Measurements from ENCODE around the gene FBXO47.

The FBXO47 gene

DNA sequence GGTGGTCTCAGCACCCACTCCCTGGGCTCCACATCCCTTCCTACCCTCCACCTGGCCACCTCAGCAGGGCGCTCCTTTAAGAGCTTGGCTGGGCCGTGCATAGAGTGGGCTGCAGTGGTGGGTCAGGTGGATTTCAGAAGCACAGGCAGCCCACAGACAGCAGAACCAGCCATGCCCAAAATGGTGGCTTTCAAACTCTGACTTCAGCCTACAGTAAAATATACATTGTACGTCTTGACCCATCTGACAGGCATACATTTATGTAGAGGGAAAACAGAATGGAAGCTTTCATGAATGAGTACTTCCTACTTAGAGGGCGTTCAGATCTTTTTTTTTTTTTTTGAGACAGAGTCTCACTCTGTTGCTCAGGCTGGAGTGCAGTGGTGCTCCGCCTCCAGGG is 67.8 kb downstream of the FBXO47 start:
- DNase-seq = no peak

DNA sequence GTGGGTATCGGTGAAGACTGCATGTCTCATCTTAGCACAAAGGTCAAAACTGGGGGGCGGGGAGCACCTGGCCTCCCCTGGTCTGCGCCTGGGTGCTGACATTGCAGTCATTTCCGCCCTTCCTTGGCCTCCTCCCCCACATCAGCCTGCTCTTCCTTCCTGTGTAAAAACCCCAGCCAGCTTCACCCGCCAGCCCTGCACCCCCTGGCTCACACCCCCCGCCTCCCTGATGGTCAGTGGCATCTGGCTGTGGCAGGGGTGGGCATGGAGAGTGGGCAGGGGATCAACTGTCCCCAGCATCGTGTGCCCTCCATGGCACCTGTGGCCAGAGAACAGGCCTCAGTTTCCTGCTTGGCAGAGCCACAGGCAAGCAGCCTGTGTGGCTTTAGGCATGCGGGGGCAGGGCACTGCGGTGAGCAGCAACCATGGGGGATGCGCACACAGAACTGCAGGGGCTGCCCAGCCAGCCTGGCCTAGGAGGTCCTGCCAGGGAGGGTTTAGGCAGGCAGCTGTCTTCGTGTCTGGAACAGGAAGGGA is 68.3 kb downstream of the FBXO47 start:
- no peak for DNase-seq

DNA sequence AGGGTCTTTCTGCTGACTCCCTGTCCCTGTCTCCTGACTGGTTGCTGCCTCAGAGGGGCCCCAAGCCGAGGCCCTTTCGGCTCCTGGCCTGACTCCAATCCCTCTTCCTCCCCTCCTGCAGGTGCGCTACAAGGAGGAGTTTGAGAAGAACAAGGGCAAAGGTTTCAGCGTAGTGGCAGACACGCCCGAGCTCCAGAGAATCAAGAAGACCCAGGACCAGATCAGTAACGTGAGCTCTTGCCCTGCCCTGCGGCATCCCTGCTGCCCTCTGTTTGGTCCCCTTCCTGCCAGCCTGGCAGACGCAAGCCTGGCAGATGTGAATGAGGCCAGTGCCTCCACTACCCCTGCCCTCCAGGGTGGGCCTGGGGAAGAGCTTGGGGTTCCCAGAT is 68.9 kb downstream of the FBXO47 start:
- no peak for DNase-seq

DNA sequence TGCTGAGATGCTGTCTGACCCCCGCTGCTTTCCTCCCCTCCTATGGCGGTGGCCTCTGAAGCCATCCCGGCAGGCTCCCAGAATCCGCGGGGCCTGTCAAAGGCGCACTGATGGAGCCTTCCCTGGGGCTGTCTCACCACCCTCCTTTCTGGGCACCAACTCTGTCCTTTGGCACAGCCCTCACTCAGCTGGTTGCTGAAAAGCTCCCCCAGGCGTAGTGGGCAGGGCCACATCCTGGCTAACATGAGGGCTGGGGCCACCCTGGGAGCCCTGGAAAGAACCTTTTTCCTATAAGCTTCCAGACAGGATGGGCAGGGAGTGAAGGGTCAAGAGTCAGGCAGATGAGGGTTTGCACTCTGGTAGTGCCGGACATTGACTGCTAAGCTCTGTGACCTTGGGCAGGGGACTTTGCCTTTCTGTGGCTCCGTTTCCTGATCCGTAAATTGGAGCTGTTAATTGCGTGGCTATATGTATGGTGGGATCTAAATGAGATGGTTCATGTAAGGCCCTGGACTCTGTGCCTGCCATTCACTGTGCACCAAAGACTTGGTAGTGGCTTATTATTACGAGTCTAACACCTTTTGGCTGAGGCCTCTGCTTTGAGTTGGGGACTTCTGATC is 69.4 kb downstream of the FBXO47 start:
- no peak for DNase-seq

DNA sequence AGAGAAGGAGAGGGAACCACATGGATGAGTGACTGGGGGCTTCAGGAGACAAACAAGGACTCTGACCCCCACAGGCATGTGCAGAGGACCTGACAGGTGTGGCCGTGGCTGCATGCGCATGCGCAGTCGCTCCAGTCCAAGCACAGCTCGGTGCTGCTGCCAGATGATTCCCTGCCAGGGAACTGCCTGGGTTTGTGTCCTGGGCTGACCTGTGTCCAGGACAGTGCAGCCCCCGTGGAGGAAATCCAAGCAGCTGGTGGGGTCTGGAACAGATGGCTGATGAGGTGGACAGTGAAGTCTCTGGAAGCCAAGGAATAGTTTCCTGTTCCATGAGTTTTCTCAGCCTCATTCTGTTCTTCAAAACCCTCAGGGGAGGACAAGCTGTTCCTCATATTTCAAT is 70.0 kb downstream of the FBXO47 start:
- peak; percentile 45 for DNase-seq

DNA sequence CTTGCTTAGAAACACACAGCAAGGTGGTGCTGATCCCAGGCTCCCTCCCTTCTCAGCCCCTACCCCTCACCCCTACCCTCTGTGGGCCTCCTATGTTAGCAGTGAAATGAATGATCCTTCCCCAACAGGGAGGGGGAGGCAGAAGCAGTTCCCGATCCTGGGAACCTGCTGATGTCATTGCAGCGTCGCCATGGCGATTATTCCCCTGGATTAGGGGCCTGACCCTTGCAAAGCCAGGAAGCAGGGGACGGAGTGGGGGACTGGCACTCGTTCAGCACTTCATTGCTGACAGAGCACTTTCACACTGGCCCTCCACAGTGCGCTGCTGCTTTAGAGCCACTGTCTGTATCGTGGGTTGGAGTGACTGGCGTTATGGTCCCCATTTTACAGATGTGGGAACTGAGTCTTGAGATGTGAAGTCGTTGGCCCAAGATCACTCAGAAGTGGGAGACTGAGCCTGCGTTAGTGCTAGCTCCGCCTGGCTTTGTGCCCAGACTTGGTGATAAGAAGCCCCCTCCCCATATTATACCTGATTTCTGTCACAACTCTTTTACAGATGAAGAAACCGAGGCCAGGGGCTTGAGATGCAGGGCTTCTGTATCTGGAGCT is 70.8 kb downstream of the FBXO47 start:
- no peak for DNase-seq

DNA sequence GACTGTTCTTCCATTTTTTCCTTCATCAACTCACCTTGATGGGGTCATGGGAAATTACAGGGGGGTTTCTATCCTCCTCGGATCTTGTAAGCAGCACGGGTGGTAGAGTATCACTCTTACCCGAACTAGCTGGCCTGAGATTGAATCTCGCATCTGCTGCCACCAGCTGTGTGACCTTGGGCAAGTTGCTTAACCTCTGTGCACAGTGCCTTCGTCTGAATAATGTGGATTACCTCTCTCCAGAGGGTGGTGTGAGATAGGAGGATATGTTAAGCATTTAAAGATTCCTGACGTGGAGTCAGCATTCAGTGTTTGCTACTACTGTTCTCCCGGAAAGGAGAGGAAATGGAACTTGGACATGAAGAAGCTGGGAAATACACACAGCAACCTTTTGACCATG is 72.9 kb downstream of the FBXO47 start:
- no peak for DNase-seq

DNA sequence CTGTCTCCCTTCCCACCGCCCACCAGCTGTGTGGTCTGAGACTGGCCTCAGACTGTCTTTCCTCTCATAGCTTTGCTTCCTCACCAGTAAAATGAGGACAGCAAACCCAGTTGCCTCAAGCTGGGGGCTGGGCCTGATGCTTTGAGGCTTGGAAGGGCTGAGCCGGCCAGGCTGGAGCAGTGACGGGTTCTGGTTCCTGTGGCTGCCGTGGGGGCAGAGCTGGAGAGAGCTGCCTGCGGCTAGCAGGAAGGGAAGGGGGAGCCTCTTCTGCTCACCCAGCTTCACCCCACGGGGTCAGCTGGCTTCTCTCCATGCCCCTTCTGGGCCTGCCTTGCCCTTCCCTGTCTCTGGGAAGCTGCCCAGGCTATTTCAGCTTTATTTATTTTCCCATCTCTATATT is 73.6 kb downstream of the FBXO47 start:
- DNase-seq = no peak

DNA sequence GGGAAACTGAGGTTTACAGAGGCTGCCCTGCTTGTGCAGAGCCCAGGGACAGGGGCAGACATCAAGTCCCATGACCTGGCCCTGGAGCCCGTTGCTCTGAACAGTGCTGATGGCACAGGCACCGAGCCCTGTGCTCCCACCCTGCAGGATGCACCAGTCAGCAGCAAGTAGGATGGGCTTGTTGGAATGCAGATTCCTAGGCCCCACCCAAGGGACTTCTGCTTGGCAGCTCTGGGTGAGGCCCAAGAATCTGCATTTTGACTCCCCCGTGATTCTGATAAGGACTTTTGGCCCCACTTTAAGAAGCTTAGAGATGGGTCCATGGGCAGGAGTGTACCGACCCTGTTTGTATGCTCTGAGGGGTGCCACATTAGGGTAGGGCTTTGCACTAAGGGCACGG is 74.1 kb downstream of the FBXO47 start:
- DNase-seq = no peak

DNA sequence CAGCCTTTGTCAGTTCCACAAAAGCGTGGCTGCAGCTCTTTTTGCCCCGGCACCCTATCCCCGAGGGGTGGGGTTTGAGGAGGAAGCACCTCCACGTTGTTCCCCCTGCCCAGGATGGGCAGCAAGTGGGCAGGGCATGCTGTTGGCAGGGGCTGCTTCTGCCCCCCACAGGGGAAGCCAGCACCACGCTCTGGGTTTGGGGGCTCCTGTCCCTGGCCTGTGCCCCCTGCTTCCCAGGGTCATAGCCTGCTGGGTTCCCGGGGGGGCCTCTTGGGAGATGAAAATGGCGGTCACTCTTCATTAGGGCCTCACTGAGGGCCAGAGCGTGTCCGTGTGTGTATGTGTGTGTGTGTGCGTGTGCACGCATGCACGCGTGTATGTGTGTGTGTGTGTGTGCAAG is 74.6 kb downstream of the FBXO47 start:
- DNase-seq = no peak

DNA sequence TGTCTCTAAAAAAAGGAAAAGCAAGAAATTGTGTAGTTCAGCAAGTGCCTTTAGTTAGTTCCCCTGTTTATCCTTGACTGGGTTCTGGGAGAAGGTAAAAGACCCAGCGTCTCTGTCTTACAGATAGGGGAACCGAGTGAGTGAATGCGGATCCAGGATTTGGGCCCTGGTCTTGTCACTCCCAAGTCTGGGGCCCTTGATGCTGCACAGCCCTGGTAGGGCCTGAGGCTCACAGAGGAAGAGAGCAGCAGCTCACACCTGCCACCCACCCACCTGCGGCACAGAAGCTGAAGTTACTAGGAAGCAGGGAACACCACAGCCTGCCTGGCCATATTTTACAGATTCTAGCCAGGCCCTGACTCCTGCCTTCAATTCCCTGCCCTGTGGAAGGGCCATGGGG is 75.1 kb downstream of the FBXO47 start:
- no peak for DNase-seq

DNA sequence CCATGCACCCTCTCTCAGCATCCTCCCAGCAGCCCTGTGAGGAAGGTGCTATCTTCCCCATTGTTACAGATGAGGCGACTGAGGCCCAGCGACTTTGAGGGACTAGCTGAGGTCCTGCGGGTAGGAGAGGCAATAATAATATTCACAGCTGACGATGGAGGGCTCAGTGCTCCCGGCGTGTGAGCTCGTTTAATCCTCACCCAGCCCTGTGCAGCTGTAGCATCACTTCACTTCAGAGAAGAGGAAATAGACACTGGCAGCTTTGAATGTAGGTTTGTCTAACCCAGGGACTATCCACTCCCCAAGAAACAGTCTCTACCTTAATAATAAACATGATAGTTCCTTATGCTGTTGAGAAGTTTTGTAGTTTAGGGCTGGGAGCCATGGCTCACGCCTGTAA is 75.8 kb downstream of the FBXO47 start:
- no peak for DNase-seq

DNA sequence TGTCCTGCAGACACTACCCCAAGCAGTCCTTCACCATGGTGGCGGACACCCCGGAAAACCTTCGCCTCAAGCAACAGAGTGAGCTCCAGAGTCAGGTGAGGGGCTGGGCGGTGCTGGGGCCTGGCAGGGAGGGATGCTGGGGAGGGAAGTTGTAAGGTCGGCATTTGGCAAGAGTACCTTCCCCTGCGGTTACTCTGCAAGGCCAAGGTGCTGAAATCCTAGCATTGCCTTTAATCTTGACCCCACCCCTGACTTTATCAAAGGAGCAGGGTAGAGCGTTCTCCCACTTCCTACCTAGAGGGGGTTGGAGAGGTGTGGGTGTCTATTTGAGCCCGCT is 76.8 kb downstream of the FBXO47 start:
- DNase-seq = no peak

DNA sequence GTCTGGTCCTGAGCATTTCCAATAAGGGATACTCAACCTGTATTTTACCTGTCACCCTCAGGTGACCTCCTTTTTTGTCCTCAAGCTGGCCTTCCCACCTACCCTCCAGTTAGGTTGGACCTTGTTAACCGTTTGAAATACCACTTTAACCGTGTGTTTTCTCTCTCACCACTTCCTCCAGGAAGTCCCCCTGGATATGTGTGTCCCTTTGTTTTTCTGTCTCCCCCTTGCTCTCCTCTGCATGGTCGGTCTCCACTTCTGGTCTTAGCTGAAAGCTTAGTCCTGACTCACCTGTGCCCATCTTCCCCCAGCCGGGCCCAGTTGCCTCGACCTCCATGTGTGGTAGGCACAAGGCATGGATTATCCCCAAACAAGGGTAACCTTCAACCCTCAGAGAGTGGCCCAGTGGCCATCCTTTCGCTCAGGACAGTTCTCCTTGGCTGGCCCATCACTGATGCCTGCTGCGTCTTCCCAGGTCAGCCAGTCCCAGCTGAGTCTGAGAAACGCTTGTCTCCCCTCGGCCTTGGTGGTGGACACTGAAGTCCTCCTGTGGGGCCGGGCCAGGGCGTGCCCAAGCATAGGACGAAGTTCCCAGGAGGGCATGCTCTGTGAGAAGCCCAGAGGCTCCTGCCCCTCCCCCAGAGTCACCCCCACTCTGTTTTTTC is 77.3 kb downstream of the FBXO47 start:
- no peak for DNase-seq

DNA sequence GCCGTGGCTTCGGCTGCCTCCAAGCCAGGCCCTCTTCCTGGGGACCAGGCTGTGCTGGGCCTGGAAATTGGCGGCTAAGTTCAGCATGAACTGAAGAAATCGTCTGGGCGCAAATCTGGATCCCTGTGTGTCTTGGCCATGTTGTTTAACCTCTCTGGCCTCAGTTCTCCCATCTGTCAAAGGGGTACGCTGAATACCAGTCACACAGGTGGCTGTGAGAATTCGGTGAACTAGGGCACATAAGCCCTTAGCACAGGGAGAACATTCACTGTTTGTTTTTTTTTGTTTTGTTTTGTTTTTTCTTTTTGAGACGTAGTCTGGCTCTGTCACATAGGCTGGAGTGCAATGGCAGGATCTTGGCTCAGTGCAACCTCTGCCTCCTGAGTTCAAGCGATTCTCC is 78.4 kb downstream of the FBXO47 start:
- DNase-seq = no peak

DNA sequence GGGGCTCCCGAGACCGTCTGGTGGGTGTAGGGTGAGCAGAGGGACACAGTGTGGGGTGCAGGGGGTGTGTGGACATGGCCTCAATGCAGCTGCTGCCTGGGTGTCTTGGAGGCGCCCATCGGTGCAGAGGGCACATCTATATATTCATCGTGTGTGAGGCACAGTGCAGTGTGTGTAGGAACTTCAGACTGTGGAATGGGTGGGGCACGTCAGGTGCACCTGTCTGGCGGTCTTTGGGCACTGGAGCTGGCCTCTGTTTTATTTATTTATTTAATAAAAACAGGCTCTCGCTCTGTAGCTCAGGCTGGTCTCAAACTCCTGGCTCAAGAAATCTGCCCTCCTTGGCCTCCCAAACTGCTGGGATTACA is 80.6 kb downstream of the FBXO47 start:
- DNase-seq = no peak
